GM20000 (cell line): ENCODE results near the gene CYP3A4.
"Not testable (repeated sequence)": the region's sequence is repeated elsewhere in the genome, so short reads cannot be mapped to it uniquely, and the experiment has no call there.

Source experiments
- DNase-seq: peaks from one replicate; pipeline ENCODE4 v3.0.0; 2012; ENCODE audit warnings: low spot score
- CTCF ChIP-seq: IDR thresholded peaks from 2 replicates; pipeline ENCODE4 v1.5.1; 2012; ENCODE audit warnings: mild to moderate bottlenecking, control low read depth; ENCODE audit errors: extremely low read depth, missing control alignments

Gene CYP3A4

DNA sequence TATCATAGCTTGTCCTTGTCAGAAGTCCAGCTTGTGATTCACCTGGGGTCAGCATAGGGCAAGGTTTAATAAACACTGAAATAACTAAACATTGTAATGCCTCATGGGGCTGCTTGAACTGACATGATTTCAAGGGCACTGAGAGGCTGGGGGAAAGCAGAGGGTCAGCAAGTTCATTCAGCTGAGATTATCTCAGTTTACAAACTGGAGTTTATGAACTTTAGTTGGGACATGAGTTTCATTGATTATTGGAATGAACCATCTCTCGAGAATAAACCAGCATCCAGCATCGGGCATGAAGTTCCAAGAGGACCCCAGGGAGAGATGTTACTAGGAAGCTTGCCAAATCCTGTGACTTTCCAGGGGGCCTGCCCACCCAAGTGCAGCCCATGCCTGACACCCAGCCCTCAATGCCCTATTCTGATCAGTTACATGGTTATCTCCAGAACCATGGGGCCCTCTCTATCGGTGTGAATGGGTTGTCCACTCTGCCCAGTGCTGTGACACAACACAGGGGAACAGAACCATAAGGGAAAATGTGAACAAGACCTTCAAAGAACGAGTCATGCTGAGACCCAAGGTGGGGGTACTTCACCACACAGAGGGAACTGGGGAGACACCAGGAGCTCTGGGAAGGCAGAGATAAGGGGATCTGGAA, 41.1 kb downstream of the CYP3A4 start:
- no peak for DNase-seq

GRCh38 chr7:99741441-99741795, 42.6 kb downstream of the CYP3A4 start:
- no peak for TF ChIP-seq CTCF
- no peak for DNase-seq

More for the DNA sequence above, 41.1 kb downstream of the CYP3A4 start:
- TF ChIP-seq CTCF: no peak

- no peak for DNase-seq
Measured at GRCh38 chr7:99740573-99741440, 43.2 kb downstream of the CYP3A4 start.

GRCh38 chr7:99739699-99740572, 44.0 kb downstream of the CYP3A4 start:
- no peak for DNase-seq
- TF ChIP-seq CTCF: no peak

More at GRCh38 chr7:99740573-99741440, 43.2 kb downstream of the CYP3A4 start:
- no peak for TF ChIP-seq CTCF

DNA sequence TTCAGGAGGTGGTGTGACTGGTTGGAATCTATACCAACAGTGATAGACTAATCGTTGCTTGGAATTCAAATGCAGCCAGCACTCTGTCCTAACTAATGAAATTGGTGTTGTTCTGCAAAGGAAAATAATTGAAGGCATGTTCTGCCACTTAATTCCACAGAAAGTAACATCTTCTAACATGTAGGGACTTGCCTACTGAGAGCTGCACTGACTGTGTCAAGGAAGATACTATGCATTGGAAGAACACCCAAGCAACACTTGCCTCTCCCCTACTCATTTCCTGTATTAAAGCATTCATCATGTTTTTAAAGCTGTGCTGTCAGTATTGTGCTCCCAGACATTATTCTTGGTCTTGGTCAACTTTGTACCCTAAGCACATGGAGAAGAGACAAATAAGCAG, 46.3 kb downstream of the CYP3A4 start:
- no peak for DNase-seq
- TF ChIP-seq CTCF: no peak

- DNase-seq: not testable (repeated sequence)
Measured at GRCh38 chr7:99736667-99737066, 47.3 kb downstream of the CYP3A4 start.

- no peak for DNase-seq
- no peak for TF ChIP-seq CTCF
Measured at GRCh38 chr7:99734987-99735386, 49.0 kb downstream of the CYP3A4 start, which contains the start of gene CYP3A7. Gene CYP3A7 (minus strand): TSS chr7:99735196. CDS start chr7:99735093, 103 bp downstream.
